WTC11 (cell line): ENCODE data around the gene KNDC1.

ENCODE experiments used
- FOXK1 ChIP-seq: sonication (generic); formaldehyde crosslinking; IDR thresholded peaks from 2 replicates; pipeline ENCODE4 v1.8.0; 2022; ENCODE audit warnings: mild to moderate bottlenecking, moderate library complexity, missing genetic modification reagents
- MXD4 ChIP-seq: fragments of 250-450 bp; sonication (Bioruptor Pico); IDR thresholded peaks from 2 replicates; pipeline ENCODE4 v1.8.0; 2021; ENCODE audit warnings: mild to moderate bottlenecking, moderate library complexity, borderline replicate concordance
- NR3C1 ChIP-seq: sonication (generic); formaldehyde crosslinking; conservative IDR thresholded peaks from 2 replicates; pipeline ENCODE4 v1.8.1; 2023; ENCODE audit warnings: low read depth, mild to moderate bottlenecking, missing genetic modification reagents
- ZNF263 ChIP-seq: sonication (generic); formaldehyde crosslinking; IDR thresholded peaks from 2 replicates; pipeline ENCODE4 v1.8.1; 2022; ENCODE audit warnings: low read depth, mild to moderate bottlenecking, moderate library complexity, missing genetic modification reagents
- ZNF416 ChIP-seq: fragments of 250-450 bp; sonication (Bioruptor Pico); IDR thresholded peaks from 2 replicates; pipeline ENCODE4 v1.9.0; 2021; ENCODE audit warnings: mild to moderate bottlenecking, inconsistent platforms
- TF ChIP-seq, protein P1 (sequence below): sonication (generic); formaldehyde crosslinking; IDR thresholded peaks from 2 replicates; pipeline ENCODE4 v1.8.1; 2022; ENCODE audit warnings: low read depth, missing genetic modification reagents, borderline replicate concordance
- TF ChIP-seq, protein P2 (sequence below): fragments of 200-600 bp; IDR thresholded peaks from 2 replicates; pipeline ENCODE4 v1.8.0; 2022; ENCODE audit warnings: antibody characterized with exemption
- TF ChIP-seq, protein P3 (sequence below): sonication (generic); formaldehyde crosslinking; IDR thresholded peaks from 2 replicates; pipeline ENCODE4 v1.8.1; 2023; ENCODE audit warnings: mild to moderate bottlenecking, missing genetic modification reagents
- TF ChIP-seq, protein P4 (sequence below): sonication (generic); formaldehyde crosslinking; IDR thresholded peaks from 2 replicates; pipeline ENCODE4 v1.8.1; 2023; ENCODE audit warnings: mild to moderate bottlenecking, missing genetic modification reagents, moderate library complexity

DNA sequence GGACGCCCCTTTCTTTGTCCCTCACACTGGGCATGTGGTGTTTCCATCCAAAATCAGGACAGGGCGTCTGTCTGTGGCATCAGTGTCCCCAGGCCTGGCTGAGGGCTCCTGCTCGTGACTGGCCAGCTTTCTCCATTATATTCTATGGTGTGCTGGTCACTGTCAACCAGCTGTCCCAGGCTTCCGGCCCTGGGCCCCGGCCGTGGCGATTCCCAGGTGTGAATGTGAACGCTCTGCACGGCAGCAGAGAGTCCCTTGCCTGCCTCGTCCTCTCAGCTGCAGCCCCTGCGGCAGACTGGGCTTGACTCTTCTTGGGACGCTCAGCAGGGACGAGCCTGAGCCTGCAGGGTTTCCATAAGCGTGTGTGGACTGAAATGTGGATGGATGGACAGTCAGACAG, 64.1 kb downstream of the KNDC1 start:
- TF ChIP-seq, protein P1, sequence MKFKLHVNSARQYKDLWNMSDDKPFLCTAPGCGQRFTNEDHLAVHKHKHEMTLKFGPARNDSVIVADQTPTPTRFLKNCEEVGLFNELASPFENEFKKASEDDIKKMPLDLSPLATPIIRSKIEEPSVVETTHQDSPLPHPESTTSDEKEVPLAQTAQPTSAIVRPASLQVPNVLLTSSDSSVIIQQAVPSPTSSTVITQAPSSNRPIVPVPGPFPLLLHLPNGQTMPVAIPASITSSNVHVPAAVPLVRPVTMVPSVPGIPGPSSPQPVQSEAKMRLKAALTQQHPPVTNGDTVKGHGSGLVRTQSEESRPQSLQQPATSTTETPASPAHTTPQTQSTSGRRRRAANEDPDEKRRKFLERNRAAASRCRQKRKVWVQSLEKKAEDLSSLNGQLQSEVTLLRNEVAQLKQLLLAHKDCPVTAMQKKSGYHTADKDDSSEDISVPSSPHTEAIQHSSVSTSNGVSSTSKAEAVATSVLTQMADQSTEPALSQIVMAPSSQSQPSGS (CRISPR knock-in tag): no peak
- TF ChIP-seq, protein P2, sequence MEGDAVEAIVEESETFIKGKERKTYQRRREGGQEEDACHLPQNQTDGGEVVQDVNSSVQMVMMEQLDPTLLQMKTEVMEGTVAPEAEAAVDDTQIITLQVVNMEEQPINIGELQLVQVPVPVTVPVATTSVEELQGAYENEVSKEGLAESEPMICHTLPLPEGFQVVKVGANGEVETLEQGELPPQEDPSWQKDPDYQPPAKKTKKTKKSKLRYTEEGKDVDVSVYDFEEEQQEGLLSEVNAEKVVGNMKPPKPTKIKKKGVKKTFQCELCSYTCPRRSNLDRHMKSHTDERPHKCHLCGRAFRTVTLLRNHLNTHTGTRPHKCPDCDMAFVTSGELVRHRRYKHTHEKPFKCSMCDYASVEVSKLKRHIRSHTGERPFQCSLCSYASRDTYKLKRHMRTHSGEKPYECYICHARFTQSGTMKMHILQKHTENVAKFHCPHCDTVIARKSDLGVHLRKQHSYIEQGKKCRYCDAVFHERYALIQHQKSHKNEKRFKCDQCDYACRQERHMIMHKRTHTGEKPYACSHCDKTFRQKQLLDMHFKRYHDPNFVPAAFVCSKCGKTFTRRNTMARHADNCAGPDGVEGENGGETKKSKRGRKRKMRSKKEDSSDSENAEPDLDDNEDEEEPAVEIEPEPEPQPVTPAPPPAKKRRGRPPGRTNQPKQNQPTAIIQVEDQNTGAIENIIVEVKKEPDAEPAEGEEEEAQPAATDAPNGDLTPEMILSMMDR: no peak
- TF ChIP-seq, protein P3, sequence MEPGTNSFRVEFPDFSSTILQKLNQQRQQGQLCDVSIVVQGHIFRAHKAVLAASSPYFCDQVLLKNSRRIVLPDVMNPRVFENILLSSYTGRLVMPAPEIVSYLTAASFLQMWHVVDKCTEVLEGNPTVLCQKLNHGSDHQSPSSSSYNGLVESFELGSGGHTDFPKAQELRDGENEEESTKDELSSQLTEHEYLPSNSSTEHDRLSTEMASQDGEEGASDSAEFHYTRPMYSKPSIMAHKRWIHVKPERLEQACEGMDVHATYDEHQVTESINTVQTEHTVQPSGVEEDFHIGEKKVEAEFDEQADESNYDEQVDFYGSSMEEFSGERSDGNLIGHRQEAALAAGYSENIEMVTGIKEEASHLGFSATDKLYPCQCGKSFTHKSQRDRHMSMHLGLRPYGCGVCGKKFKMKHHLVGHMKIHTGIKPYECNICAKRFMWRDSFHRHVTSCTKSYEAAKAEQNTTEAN (CRISPR knock-in tag): no peak
- TF ChIP-seq ZNF416: no peak
- no peak for TF ChIP-seq MXD4 (CRISPR knock-in tag)
- TF ChIP-seq NR3C1: no peak
- no peak for TF ChIP-seq ZNF263 (CRISPR knock-in tag)
- no peak for TF ChIP-seq FOXK1 (CRISPR knock-in tag)
- TF ChIP-seq, protein P4, sequence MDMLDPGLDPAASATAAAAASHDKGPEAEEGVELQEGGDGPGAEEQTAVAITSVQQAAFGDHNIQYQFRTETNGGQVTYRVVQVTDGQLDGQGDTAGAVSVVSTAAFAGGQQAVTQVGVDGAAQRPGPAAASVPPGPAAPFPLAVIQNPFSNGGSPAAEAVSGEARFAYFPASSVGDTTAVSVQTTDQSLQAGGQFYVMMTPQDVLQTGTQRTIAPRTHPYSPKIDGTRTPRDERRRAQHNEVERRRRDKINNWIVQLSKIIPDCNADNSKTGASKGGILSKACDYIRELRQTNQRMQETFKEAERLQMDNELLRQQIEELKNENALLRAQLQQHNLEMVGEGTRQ (CRISPR knock-in tag): no peak
